ENCODE results near the gene TNFSF9.

GRCh38 chr19:6519289-6519688, 11.5 kb upstream of the TNFSF9 start:
- no peak for TF ChIP-seq CTCF (IDR thresholded peaks at IDR 0.05; ENCODE audit: control extremely low read depth in 1 of 3, insufficient read depth in 1 of 3, low read depth in 1 of 3, low read length in 3 of 3)
- TF ChIP-seq SAP30 (IDR thresholded peaks at IDR 0.05; ENCODE audit: insufficient read depth, insufficient replicate concordance, low read length): no peak
- no peak for TF ChIP-seq SP1 (IDR thresholded peaks at IDR 0.05; ENCODE audit: low read depth, low read length)
- no peak for TF ChIP-seq POLR2AphosphoS5 (IDR thresholded peaks at IDR 0.05; ENCODE audit: low read depth, low read length)

All from H1 (cell line).